Measurements from ENCODE around the gene ZBTB8OS. TPM values are rescaled to one million over a fixed set of nuclear protein-coding genes. Genes with fewer than 3 reads are reported as not detected.
"Not testable (repeated sequence)": the region's sequence is repeated elsewhere in the genome, so short reads cannot be mapped to it uniquely, and the experiment has no call there.

ZBTB8OS gene
- total RNA-seq, 2 experiments from 2014 or later, result 57.7 to 61.7 TPM

DNA sequence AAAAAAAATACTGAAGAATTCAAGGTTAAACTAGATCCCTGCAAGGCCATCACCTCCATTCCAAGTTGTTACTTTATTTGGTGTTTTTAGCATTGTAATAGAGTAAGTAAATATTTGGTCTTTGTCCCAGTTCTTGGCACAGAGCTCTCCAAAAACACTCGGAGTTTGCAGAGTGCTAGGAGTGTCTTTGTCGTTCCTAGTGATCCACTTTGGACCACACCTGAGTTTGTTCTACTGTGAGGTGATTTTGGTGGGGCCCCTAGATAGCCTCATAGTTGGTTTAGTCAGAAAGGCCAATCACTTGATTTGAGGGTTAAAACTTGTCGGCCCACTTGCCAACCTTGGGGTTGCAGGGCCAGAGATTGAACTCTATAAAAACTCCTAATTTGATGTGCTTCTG is 26.6 kb upstream of the ZBTB8OS start:
- no peak for DNase-seq
- no peak overlapping the region for H3K4me3 Mint-ChIP-seq
- POLR2A ChIA-PET, result interaction anchor here (0.6 to 0.9 kb wide), 3 partner anchors 10 to 26 kb away, joined by 3 read pairs; partner anchors contain the start of gene RBBP4
- H3K4me1 Mint-ChIP-seq, result peaks cover 1% of the 10 kb centered on the region
- ATAC-seq (ENCODE audit: low read depth), result no peak
- peaks cover 41% of the 10 kb centered on the region for H3K36me3 Mint-ChIP-seq
- no peak overlapping the region for H3K27ac Mint-ChIP-seq
- no peaks in the 10 kb centered on the region for H3K9me3 Mint-ChIP-seq
- no peaks in the 10 kb centered on the region for H3K27me3 Mint-ChIP-seq

DNA sequence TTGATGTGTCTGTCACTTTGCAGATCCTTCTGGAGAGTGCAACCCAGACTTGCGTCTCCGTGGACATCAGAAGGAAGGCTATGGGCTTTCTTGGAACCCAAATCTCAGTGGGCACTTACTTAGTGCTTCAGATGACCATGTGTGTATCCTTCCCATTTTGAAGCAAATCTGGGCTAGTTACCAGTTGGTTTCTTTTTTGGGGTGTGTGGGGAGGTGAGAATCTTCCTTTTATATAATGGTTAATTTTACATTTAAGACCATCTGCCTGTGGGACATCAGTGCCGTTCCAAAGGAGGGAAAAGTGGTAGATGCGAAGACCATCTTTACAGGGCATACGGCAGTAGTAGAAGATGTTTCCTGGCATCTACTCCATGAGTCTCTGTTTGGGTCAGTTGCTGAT is 18.4 kb upstream of the ZBTB8OS start:
- ATAC-seq (ENCODE audit: low read depth); H3K27ac Mint-ChIP-seq; H3K4me3 Mint-ChIP-seq; H3K4me1 Mint-ChIP-seq; POLR2A ChIA-PET; H3K27me3 Mint-ChIP-seq; DNase-seq; H3K9me3 Mint-ChIP-seq: not testable (repeated sequence)
- peaks cover 34% of the 10 kb centered on the region for H3K36me3 Mint-ChIP-seq

DNA sequence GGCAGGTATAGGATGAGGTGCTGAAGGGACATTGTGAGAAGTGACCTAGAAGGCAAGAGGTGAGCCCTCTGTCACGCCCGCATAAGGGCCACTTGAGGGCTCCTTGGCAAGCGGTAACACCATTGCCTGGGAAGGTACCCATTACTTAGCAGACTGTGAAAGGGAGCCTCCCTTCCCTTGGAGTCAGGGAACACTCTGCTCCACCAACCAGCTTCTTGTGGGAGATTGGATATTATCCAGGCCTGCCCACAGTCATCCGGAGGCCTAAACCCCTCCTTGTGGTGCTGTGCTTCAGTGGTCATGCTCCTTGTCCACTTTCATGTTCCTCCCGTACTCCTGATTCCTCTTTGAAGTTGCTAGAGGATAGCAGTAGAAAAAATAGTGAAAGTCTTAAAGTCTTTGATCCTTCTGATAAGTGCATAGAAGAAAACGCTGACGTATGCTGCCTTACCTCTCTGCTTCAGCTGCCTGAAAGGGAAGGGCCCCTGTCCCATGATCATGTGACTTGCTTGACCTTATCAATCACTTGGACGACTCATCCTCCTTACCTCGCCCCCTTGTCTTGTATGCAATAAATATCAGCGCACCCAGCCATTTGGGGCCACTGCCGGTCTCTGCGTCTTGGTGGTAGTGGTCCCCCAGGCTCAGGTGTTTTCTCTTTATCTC is 16.7 kb upstream of the ZBTB8OS start:
- H3K27me3 Mint-ChIP-seq, result no peaks in the 10 kb centered on the region
- peaks cover 26% of the 10 kb centered on the region for H3K36me3 Mint-ChIP-seq
- H3K27ac Mint-ChIP-seq, result no peak overlapping the region
- peaks cover 5% of the 10 kb centered on the region for H3K4me1 Mint-ChIP-seq
- POLR2A ChIA-PET, result interaction anchor here (1.1 kb wide), 1 partner anchor 10 kb away, joined by 3 read pairs; no protein-coding TSS in a partner anchor
- H3K4me3 Mint-ChIP-seq, result no peak overlapping the region
- DNase-seq (no peak), ATAC-seq (ENCODE audit: low read depth) (no peak)
- H3K9me3 Mint-ChIP-seq, result no peaks in the 10 kb centered on the region

DNA sequence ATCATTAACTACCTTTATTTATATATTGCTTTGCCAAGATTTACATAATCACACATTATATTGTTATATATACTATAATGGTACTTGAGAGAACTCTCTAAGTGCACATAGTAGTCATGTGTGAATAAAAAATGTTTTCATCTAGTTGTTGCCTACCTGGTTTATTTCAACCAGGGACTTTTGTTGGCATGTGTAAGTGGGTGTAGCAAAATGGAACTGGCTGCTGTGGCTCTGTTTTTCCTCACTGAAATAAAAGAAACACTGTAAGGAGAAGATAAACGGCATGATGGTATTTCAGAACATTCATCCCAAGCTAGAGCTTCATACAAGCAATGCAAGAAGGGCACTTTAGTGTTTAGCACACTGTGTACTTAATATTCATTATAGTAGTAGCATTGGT is 15.6 kb upstream of the ZBTB8OS start:
- ATAC-seq (ENCODE audit: low read depth), result no peak
- no peaks in the 10 kb centered on the region for H3K9me3 Mint-ChIP-seq
- peaks cover 7% of the 10 kb centered on the region for H3K4me1 Mint-ChIP-seq
- no peak for DNase-seq
- no peak overlapping the region for H3K4me3 Mint-ChIP-seq
- POLR2A ChIA-PET, result interaction anchor here (1.1 kb wide), 1 partner anchor 11 kb away, joined by 3 read pairs; no protein-coding TSS in a partner anchor
- no peak overlapping the region for H3K27ac Mint-ChIP-seq
- peaks cover 26% of the 10 kb centered on the region for H3K36me3 Mint-ChIP-seq
- no peaks in the 10 kb centered on the region for H3K27me3 Mint-ChIP-seq

DNA sequence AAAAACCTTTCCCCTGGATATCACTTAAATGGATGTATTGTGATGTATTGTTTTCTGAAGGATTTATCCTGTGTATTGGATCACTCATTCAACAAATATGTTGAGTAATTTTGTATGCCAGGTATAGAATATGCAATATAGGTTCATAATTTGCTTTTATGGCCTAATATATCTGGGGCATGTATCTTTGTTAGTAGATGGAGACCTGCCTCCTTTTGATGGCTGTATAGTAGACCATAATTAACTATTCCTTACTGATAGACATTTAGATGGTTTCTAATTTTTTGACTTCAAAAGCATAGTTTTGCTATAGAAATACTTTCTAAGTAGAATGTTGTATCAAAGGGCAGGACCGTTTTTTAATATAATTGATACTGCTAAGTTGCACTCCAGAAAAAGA is 9.2 kb upstream of the ZBTB8OS start:
- Mint-ChIP-seq H3K4me1 (peaks cover 28% of the 10 kb centered on the region), H3K9me3 (no peaks in the 10 kb centered on the region), H3K4me3 (no peak overlapping the region), H3K27ac (no peak overlapping the region), H3K27me3 (no peaks in the 10 kb centered on the region), H3K36me3 (peaks cover 46% of the 10 kb centered on the region)
- no peak for ATAC-seq (ENCODE audit: low read depth)
- DNase-seq, result no peak
- POLR2A ChIA-PET, result no interaction called here

DNA sequence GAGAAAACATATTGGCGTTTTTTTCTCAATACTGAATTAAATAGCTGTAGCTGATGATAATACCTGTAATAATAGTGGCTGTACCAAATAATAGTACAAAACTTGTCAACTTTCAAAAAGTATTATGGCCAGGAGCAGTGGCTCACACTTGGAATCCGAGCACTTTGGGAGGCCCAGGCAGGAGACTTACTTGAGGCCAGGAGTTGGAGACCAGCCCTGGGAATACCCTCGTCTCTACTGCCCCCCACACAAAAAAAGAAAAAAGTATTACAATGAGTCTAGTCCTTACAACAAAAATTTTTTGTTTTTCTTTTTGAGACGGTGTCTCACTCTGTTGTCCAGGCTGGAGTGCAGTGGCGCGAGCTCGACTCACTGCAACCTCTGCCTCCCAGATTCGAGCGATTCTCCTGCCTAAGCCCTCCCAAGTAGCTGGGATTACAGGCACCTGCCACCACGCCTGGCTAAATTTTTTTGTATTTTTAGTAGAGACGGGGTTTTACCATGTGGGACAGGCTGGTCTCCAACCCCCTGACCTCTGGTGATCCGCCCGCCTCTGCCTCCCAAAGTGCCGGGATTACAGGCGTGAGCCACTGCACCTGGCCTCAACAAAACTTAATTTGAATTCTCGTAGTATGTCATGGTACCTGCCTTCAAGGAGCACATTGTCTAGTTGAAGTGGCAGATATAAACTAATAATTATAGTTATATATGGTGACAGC is 2.1 kb upstream of the ZBTB8OS start:
- POLR2A ChIA-PET, result interaction anchor here (1.2 to 3.0 kb wide), 3 partner anchors 10 to 25 kb away, joined by 3 to 14 read pairs (median 4); no protein-coding TSS in a partner anchor
- Mint-ChIP-seq H3K9me3 (no peaks in the 10 kb centered on the region), H3K36me3 (peaks cover 27% of the 10 kb centered on the region), H3K27me3 (no peaks in the 10 kb centered on the region), H3K27ac (peak overlapping the region; percentile 98), H3K4me3 (peak overlapping the region; percentile 91), H3K4me1 (peaks cover 36% of the 10 kb centered on the region)
- ATAC-seq (ENCODE audit: low read depth) (no peak), DNase-seq (no peak)

DNA sequence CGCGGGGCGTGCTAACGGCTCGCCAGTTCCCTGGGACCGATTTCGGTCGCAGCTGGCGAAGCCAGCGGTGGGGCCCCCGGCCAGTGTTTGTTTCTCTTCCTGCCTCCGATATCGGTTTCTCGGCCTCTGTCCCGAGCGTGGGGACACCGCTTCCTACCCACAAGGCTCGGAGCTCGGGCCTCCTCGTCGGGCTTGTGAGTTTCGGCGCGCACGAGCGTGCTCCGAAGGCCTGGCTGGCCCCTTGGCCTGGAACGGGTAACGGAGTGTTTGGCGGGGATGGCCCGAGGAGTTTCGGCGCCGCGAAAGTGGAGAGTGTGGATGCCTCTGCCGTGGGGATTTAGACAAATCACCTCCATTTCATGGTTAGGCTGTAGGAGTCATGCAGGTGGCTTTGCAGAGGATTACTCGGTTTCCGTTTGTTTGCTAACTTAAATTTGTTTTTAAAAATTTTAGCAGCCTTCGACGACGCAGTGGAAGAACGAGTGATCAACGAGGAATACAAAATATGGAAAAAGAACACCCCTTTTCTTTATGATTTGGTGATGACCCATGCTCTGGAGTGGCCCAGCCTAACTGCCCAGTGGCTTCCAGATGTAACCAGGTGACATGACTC is 1.2 kb upstream of the ZBTB8OS start:
- Mint-ChIP-seq H3K36me3 (peaks cover 24% of the 10 kb centered on the region), H3K4me1 (peaks cover 34% of the 10 kb centered on the region), H3K9me3 (no peaks in the 10 kb centered on the region), H3K27ac (peak overlapping the region; percentile 98), H3K4me3 (peak overlapping the region; percentile 91), H3K27me3 (no peaks in the 10 kb centered on the region)
- ATAC-seq (ENCODE audit: low read depth) (peak; percentile 5), DNase-seq (no peak)
- POLR2A ChIA-PET, result interaction anchor here (0.6 to 3.0 kb wide), 13 partner anchors 11 to 360 kb away, joined by 3 to 14 read pairs (median 4); partner anchors contain the start of genes BSDC1, HDAC1, MARCKSL1 and S100PBP

DNA sequence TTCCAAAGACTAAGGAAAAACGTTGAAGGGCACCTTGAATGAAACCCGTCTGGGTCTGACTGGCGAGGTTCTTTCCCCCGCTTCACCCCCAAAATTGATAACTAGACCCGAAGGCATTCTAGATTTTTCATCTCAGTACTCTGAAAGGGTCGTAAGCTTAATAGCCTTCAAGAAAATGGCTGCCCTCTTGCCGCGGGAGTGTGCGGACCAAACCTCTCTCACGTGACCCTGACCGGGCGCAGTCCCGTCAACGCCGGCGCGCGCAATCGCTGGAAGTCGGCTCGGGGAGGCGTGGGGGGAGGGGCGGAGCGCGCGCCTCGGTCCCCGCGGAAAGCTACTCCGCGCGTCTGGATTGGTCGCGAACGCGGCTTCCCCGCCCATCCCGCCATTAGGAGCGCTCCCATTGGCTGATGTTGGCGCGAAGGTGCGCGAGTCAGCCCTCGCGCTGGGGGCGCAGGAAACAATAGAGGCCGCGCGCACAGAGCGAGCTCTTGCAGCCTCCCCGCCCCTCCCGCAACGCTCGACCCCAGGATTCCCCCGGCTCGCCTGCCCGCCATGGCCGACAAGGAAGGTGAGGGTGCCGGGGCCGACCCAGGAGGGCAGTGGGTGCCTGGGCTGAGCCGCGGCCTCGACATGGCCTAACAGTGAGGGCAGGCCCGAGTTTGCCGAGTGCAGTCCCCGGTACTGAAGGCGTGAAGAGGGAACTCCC is 556 bp upstream of the ZBTB8OS start, which contains the start of gene RBBP4:
RBBP4 (plus strand) TSS at position 457 of the 709 bp plus-strand sequence; CDS start at position 556, 99 bp downstream.
- POLR2A ChIA-PET, result interaction anchor here (0.6 to 3.0 kb wide), 19 partner anchors 9 to 728 kb away, joined by 3 to 14 read pairs (median 4); partner anchors contain the start of genes BSDC1, HDAC1, KPNA6 and MARCKSL1
- DNase-seq (peak; percentile 100), ATAC-seq (ENCODE audit: low read depth) (peak; percentile 89)
- Mint-ChIP-seq H3K36me3 (peaks cover 24% of the 10 kb centered on the region), H3K4me1 (peaks cover 33% of the 10 kb centered on the region), H3K27ac (peak within 1 kb of the TSS; percentile 98), H3K9me3 (no peaks in the 10 kb centered on the region), H3K4me3 (peak within 1 kb of the TSS; percentile 91), H3K27me3 (no peaks in the 10 kb centered on the region)

DNA sequence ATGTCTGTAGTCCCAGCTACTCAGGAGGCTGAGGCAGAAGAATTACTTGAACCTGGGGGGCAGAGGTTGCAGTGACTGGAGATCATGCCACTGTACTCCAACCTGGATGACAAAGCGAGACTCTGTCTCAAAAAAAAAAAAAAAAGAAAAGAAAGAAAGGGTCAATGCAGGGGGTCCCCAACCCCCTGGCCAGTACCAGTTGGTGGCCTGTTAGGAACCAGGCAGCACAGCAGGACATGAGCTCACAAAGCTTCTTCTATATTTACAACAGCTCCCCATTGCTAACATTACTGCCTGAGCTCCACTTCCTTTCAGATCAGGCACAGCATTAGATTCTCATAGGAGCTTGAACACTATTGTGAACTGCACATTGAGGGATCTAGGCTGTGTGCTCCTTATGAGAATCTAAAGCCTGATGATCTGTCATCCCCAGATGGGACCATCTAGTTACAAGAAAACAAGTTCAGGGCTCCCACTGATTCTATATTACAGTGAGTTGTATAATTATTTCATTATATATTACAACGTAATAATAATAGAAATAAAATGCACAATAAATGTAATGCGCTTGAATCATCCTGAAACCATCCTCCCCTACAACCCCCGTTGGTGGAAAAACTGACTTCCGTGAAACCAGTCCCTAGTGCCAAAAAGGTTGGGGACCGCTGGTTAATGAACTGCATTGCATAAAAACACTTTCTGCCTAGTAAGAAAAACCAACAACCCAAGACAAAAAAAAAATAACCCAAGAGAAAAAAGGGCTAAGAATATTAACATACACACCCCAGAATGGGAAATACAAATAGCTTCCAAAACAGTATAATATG is 2.8 kb downstream of the ZBTB8OS start:
- Mint-ChIP-seq H3K27ac (peak overlapping the region; percentile 67), H3K27me3 (no peaks in the 10 kb centered on the region), H3K4me1 (peaks cover 14% of the 10 kb centered on the region), H3K4me3 (peak overlapping the region; percentile 91), H3K9me3 (no peaks in the 10 kb centered on the region), H3K36me3 (peaks cover 8% of the 10 kb centered on the region)
- ATAC-seq (ENCODE audit: low read depth), result no peak
- POLR2A ChIA-PET, result no interaction called here
- no peak for DNase-seq

DNA sequence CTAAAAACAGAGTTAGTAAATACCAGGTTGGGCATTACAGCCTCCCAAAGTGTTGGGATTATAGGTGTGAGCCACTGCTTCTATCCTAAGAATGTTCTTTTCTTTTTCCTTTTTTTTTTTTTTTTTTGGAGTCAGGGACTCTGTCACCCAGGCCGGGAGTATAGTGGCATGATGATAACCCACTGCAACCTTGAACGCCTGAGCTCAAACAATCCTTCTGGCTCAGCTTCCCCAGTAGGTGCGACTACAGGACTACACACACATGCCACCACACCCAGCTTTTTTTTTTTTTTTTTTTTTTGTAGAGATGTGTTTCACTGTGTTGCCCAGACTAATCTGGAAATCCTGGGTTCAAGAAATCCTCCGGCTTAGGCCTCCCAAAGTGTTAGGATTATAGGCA is 5.9 kb downstream of the ZBTB8OS start:
- no peaks in the 10 kb centered on the region for H3K27me3 Mint-ChIP-seq
- H3K36me3 Mint-ChIP-seq, result peaks cover 7% of the 10 kb centered on the region
- no peak overlapping the region for H3K27ac Mint-ChIP-seq
- H3K9me3 Mint-ChIP-seq, result no peaks in the 10 kb centered on the region
- peaks cover 14% of the 10 kb centered on the region for H3K4me1 Mint-ChIP-seq
- ATAC-seq (ENCODE audit: low read depth), result no peak
- no peak for DNase-seq
- H3K4me3 Mint-ChIP-seq, result no peak overlapping the region
- POLR2A ChIA-PET, result no interaction called here

DNA sequence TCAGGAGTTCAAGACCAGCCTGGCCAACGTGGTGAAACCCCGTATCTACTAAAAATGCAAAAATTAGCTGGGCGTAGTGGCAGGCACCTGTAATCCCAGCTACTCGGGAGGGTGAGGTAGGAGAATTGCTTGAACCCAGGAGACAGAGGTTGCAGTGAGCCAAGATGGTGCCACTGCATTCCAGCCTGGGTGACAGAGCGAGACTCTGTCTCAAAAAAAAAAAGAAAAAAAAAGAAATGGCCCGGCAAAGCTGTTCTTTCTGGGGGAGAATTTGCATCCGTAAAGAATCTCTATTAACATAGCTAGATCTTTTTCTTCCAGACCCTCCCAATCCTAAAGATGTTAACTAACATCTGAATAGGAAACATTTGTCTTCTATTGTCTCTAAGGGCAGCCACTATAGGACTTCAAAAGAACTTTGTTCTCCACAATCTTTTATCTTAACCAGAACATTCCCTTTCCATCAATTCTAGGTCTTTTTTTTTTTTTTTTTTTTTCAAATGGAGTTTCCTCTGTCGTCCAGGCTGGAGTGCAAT is 8.0 kb downstream of the ZBTB8OS start:
- not testable (repeated sequence) for H3K9me3 Mint-ChIP-seq; H3K36me3 Mint-ChIP-seq; H3K27ac Mint-ChIP-seq; H3K4me1 Mint-ChIP-seq; DNase-seq; H3K4me3 Mint-ChIP-seq; H3K27me3 Mint-ChIP-seq; ATAC-seq (ENCODE audit: low read depth)
- POLR2A ChIA-PET, result interaction anchor here (1.1 kb wide), 1 partner anchor 8 kb away, joined by 3 read pairs; no protein-coding TSS in a partner anchor

DNA sequence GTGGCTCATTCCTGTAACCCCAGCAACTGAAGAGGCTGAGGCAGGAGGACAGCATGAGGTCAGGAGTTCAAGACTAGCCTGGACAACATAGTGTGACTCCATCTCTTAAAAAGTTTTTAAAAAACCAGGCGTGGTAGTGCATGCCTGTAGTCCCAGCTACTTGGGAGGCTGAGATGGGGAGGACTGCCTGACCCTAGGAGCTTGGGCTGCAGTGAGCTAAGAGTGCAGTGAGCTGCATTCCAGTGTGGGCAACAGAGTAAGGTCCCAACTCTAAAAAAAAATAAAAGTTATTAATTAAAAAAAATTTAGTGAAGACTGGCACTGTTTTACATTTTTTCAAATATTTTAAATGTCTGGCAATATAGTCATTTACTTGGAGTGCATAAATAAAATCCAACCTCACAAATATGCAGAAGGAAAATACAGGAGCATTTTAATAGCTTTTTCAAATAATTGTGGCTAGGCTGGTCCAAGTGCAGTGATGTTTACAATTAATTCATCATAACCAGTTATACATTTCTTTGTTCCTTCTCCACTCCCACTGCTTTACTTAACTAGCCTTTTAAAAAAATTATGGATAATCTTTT is 10.8 kb downstream of the ZBTB8OS start:
- POLR2A ChIA-PET, result interaction anchor here (1.7 kb wide), 1 partner anchor 11 kb away, joined by 6 read pairs; the partner anchor contains the start of genes RBBP4 and ZBTB8OS
- H3K4me1 Mint-ChIP-seq, result peaks cover 8% of the 10 kb centered on the region
- DNase-seq (no peak), ATAC-seq (ENCODE audit: low read depth) (no peak)
- no peak overlapping the region for H3K27ac Mint-ChIP-seq
- peaks cover 7% of the 10 kb centered on the region for H3K36me3 Mint-ChIP-seq
- H3K9me3 Mint-ChIP-seq, result no peaks in the 10 kb centered on the region
- H3K27me3 Mint-ChIP-seq, result no peaks in the 10 kb centered on the region
- H3K4me3 Mint-ChIP-seq, result no peak overlapping the region

Measured in activated naive CD8-positive, alpha-beta T cell treated with anti-CD3 and anti-CD28 coated beads, Interleukin-2, amount 10 ng/mL, durations not matched to agents 7 days and 5 days (primary cell).